ENCODE data around the gene CKMT1B.
"Not testable (repeated sequence)": the region's sequence is repeated elsewhere in the genome, so short reads cannot be mapped to it uniquely, and the experiment has no call there.

The CKMT1B gene

DNA sequence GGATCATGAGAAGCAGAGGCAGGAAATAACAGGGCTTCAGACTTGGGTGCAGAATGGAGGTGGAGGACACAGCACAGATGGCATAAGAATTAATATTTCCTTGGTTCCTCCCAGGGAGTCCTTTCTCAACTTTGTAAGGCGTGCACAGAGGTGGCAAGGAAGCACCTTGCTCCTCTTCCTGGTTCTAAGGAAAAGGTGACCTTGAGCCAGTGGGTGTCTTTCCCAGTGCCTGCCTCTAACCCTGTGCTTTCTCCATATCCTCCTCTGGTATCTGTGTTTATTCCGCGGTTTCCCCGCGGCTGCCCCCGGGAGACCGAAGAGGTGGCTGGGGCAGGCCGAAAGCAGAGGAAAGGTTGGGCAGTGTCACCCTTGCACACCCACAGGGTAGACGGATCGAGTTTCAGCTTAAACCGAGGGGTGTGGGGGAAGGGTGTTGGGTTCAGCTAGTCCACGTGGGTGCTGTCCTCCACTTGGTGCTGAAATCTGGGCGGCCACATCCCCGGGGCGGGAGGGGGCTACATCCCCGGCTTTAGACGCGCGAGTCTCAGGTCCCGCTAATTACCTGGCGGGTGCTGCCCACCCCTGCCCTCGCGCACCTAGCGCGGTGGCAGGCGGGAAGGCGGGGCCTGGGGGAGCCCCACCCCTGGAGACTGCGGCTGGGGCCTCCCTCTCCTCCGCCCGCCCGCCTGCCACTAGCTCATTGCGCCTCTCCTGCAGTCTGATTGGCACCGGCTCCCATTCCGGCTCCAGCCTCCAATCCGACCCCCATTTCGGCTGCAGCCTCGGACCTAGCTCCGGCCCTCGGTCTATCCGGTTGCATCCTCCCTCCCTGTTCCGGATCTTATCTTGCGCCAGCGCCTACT lies at the start of gene CKMT1B:
Gene CKMT1B (plus strand): TSS at position 700 of the 863 bp plus-strand sequence. CDS start 192 bp downstream, outside the sequence.
- not testable (repeated sequence) for H3K4me1 ChIP-seq (ENCODE audit: insufficient read depth, insufficient read length); H3K9ac ChIP-seq (ENCODE audit: insufficient read length, low read depth)

DNA sequence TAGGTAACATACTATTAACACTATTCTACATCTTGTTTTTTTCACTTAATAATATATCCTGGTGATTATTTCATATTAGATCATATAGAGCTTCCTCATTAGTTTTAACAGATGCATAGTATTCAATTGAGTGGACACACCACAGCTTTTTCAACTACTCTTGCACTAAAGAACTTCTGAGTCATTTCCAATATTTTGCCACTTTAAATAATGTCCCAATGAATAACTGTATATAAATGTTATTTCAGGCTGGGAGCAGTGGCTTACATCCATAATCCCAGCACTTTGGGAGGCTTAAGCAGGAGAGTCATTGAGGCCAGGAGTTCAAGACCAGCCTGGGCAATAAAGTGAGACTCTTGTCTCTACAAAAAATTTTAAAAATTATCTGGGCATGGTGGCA lies 49.6 kb upstream of the CKMT1B start:
- no peak for DNase-seq (ENCODE audit: low read depth, low spot score)
- no peaks in the 10 kb centered on the region for H3K9me3 ChIP-seq (ENCODE audit: insufficient read depth, low read length)

More for the DNA sequence above, at the start of gene CKMT1B:
- not testable (repeated sequence) for H3K27me3 ChIP-seq (ENCODE audit: insufficient read depth, insufficient read length); H3K9me3 ChIP-seq (ENCODE audit: insufficient read depth, low read length); DNase-seq (ENCODE audit: low read depth, low spot score); H3K4me3 ChIP-seq (ENCODE audit: insufficient read length, low read depth); H3K36me3 ChIP-seq (ENCODE audit: insufficient read depth, insufficient read length, low read length)

GRCh38 chr15:43545426-43545825 lies 48.4 kb upstream of the CKMT1B start:
- no peak for TF ChIP-seq YY1 (IDR thresholded peaks at IDR 0.05; ENCODE audit: insufficient read depth, insufficient read length)
- no peak for TF ChIP-seq ZNF274 (IDR thresholded peaks at IDR 0.05; ENCODE audit: low read depth, low read length)
- no peak for TF ChIP-seq SUZ12 (IDR thresholded peaks at IDR 0.05; ENCODE audit: extremely low read depth, insufficient read depth, insufficient read length)
- Histone ChIP-seq H3K27me3 (ENCODE audit: insufficient read depth, insufficient read length) (no peaks in the 10 kb centered on the region), H3K36me3 (ENCODE audit: insufficient read depth, insufficient read length, low read length) (no peaks in the 10 kb centered on the region), H3K9me3 (ENCODE audit: insufficient read depth, low read length) (no peaks in the 10 kb centered on the region), H3K4me1 (ENCODE audit: insufficient read depth, insufficient read length) (no peaks in the 10 kb centered on the region), H3K9ac (ENCODE audit: insufficient read length, low read depth) (no peak overlapping the region), H3K4me3 (ENCODE audit: insufficient read length, low read depth) (no peak overlapping the region)
- DNase-seq (ENCODE audit: low read depth, low spot score), result no peak

More for the DNA sequence above, 49.6 kb upstream of the CKMT1B start:
- no peaks in the 10 kb centered on the region for H3K27me3 ChIP-seq (ENCODE audit: insufficient read depth, insufficient read length)
- no peak for TF ChIP-seq SUZ12 (IDR thresholded peaks at IDR 0.05; ENCODE audit: extremely low read depth, insufficient read depth, insufficient read length)
- no peak for TF ChIP-seq YY1 (IDR thresholded peaks at IDR 0.05; ENCODE audit: insufficient read depth, insufficient read length)
- no peak for TF ChIP-seq ZNF274 (IDR thresholded peaks at IDR 0.05; ENCODE audit: low read depth, low read length)
- H3K36me3 ChIP-seq (ENCODE audit: insufficient read depth, insufficient read length, low read length), result no peaks in the 10 kb centered on the region
- H3K4me1 ChIP-seq (ENCODE audit: insufficient read depth, insufficient read length), result no peaks in the 10 kb centered on the region
- H3K9ac ChIP-seq (ENCODE audit: insufficient read length, low read depth), result no peak overlapping the region
- H3K4me3 ChIP-seq (ENCODE audit: insufficient read length, low read depth), result no peak overlapping the region

DNA sequence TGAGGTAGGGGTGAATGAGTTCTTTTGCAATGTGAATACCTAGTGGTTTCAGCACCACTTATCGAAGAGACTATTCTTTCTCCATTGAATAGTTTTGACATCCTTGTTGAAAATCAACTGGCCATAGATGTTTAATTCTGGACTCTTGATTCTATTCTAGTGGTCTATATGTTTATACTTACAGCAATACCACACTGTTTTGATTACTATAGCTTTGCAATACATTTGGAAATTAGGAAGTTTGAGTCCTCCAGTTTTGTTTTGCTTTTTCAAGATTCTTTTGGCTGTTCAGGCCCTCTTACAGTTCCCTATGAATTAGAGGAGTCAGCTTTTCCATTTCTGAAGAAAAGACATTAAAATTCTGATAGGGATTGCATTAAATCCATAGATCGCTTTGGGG lies 46.3 kb upstream of the CKMT1B start:
- no peak for DNase-seq (ENCODE audit: low read depth, low spot score)
- Histone ChIP-seq H3K9me3 (ENCODE audit: insufficient read depth, low read length) (no peaks in the 10 kb centered on the region), H3K4me1 (ENCODE audit: insufficient read depth, insufficient read length) (no peaks in the 10 kb centered on the region), H3K9ac (ENCODE audit: insufficient read length, low read depth) (no peak overlapping the region), H3K36me3 (ENCODE audit: insufficient read depth, insufficient read length, low read length) (no peaks in the 10 kb centered on the region), H3K4me3 (ENCODE audit: insufficient read length, low read depth) (no peak overlapping the region), H3K27me3 (ENCODE audit: insufficient read depth, insufficient read length) (no peaks in the 10 kb centered on the region)
- TF ChIP-seq YY1 (IDR thresholded peaks at IDR 0.05; ENCODE audit: insufficient read depth, insufficient read length) (no peak), ZNF274 (IDR thresholded peaks at IDR 0.05; ENCODE audit: low read depth, low read length) (no peak), SUZ12 (IDR thresholded peaks at IDR 0.05; ENCODE audit: extremely low read depth, insufficient read depth, insufficient read length) (no peak)

GRCh38 chr15:43550527-43551363 lies 43.1 kb upstream of the CKMT1B start:
- TF ChIP-seq ZNF274 (IDR thresholded peaks at IDR 0.05; ENCODE audit: low read depth, low read length), result no peak
- no peak for TF ChIP-seq SUZ12 (IDR thresholded peaks at IDR 0.05; ENCODE audit: extremely low read depth, insufficient read depth, insufficient read length)
- no peak for TF ChIP-seq YY1 (IDR thresholded peaks at IDR 0.05; ENCODE audit: insufficient read depth, insufficient read length)
- Histone ChIP-seq H3K4me1 (ENCODE audit: insufficient read depth, insufficient read length) (no peaks in the 10 kb centered on the region), H3K4me3 (ENCODE audit: insufficient read length, low read depth) (no peak overlapping the region), H3K9me3 (ENCODE audit: insufficient read depth, low read length) (no peaks in the 10 kb centered on the region), H3K36me3 (ENCODE audit: insufficient read depth, insufficient read length, low read length) (no peaks in the 10 kb centered on the region), H3K9ac (ENCODE audit: insufficient read length, low read depth) (no peak overlapping the region), H3K27me3 (ENCODE audit: insufficient read depth, insufficient read length) (no peaks in the 10 kb centered on the region)
- DNase-seq (ENCODE audit: low read depth, low spot score), result no peak

GRCh38 chr15:43552256-43552655 lies 41.6 kb upstream of the CKMT1B start:
- no peak overlapping the region for H3K4me3 ChIP-seq (ENCODE audit: insufficient read length, low read depth)
- H3K27me3 ChIP-seq (ENCODE audit: insufficient read depth, insufficient read length), result no peaks in the 10 kb centered on the region
- no peak overlapping the region for H3K9ac ChIP-seq (ENCODE audit: insufficient read length, low read depth)
- DNase-seq (ENCODE audit: low read depth, low spot score), result no peak
- no peaks in the 10 kb centered on the region for H3K4me1 ChIP-seq (ENCODE audit: insufficient read depth, insufficient read length)
- H3K36me3 ChIP-seq (ENCODE audit: insufficient read depth, insufficient read length, low read length), result no peaks in the 10 kb centered on the region
- no peaks in the 10 kb centered on the region for H3K9me3 ChIP-seq (ENCODE audit: insufficient read depth, low read length)
- TF ChIP-seq SUZ12 (IDR thresholded peaks at IDR 0.05; ENCODE audit: extremely low read depth, insufficient read depth, insufficient read length) (no peak), ZNF274 (IDR thresholded peaks at IDR 0.05; ENCODE audit: low read depth, low read length) (no peak), YY1 (IDR thresholded peaks at IDR 0.05; ENCODE audit: insufficient read depth, insufficient read length) (no peak)

- no peaks in the 10 kb centered on the region for H3K9me3 ChIP-seq (ENCODE audit: insufficient read depth, low read length)
- no peak overlapping the region for H3K4me3 ChIP-seq (ENCODE audit: insufficient read length, low read depth)
- DNase-seq (ENCODE audit: low read depth, low spot score), result no peak
- no peak for TF ChIP-seq SUZ12 (IDR thresholded peaks at IDR 0.05; ENCODE audit: extremely low read depth, insufficient read depth, insufficient read length)
- TF ChIP-seq ZNF274 (IDR thresholded peaks at IDR 0.05; ENCODE audit: low read depth, low read length), result no peak
- no peak for TF ChIP-seq YY1 (IDR thresholded peaks at IDR 0.05; ENCODE audit: insufficient read depth, insufficient read length)
- no peaks in the 10 kb centered on the region for H3K4me1 ChIP-seq (ENCODE audit: insufficient read depth, insufficient read length)
- no peaks in the 10 kb centered on the region for H3K27me3 ChIP-seq (ENCODE audit: insufficient read depth, insufficient read length)
- no peak overlapping the region for H3K9ac ChIP-seq (ENCODE audit: insufficient read length, low read depth)
- H3K36me3 ChIP-seq (ENCODE audit: insufficient read depth, insufficient read length, low read length), result peaks cover 2% of the 10 kb centered on the region
These were observed 40.8 kb upstream of the CKMT1B start for GRCh38 chr15:43552986-43553385.

- not testable (repeated sequence) for H3K4me1 ChIP-seq (ENCODE audit: insufficient read depth, insufficient read length); H3K9me3 ChIP-seq (ENCODE audit: insufficient read depth, low read length); H3K4me3 ChIP-seq (ENCODE audit: insufficient read length, low read depth); H3K9ac ChIP-seq (ENCODE audit: insufficient read length, low read depth); H3K36me3 ChIP-seq (ENCODE audit: insufficient read depth, insufficient read length, low read length); H3K27me3 ChIP-seq (ENCODE audit: insufficient read depth, insufficient read length); DNase-seq (ENCODE audit: low read depth, low spot score)
These were observed 31.1 kb upstream of the CKMT1B start for GRCh38 chr15:43562753-43563152.

GRCh38 chr15:43563793-43564192 lies 30.0 kb upstream of the CKMT1B start:
- not testable (repeated sequence) for H3K4me1 ChIP-seq (ENCODE audit: insufficient read depth, insufficient read length); H3K36me3 ChIP-seq (ENCODE audit: insufficient read depth, insufficient read length, low read length); H3K27me3 ChIP-seq (ENCODE audit: insufficient read depth, insufficient read length); H3K9me3 ChIP-seq (ENCODE audit: insufficient read depth, low read length); DNase-seq (ENCODE audit: low read depth, low spot score); H3K9ac ChIP-seq (ENCODE audit: insufficient read length, low read depth); H3K4me3 ChIP-seq (ENCODE audit: insufficient read length, low read depth)

GRCh38 chr15:43566615-43567014 lies 27.2 kb upstream of the CKMT1B start:
- not testable (repeated sequence) for H3K9me3 ChIP-seq (ENCODE audit: insufficient read depth, low read length); H3K4me1 ChIP-seq (ENCODE audit: insufficient read depth, insufficient read length); H3K27me3 ChIP-seq (ENCODE audit: insufficient read depth, insufficient read length); DNase-seq (ENCODE audit: low read depth, low spot score); H3K36me3 ChIP-seq (ENCODE audit: insufficient read depth, insufficient read length, low read length); H3K9ac ChIP-seq (ENCODE audit: insufficient read length, low read depth); H3K4me3 ChIP-seq (ENCODE audit: insufficient read length, low read depth)
